Amygdala (tissue), 56 donors: ENCODE data around the gene TENT4A.

Experiments
- DNase-seq, 56 donors: peaks; one replicate each; lab custom pipeline; 2025; lab: John Stamatoyannopoulos, UW

TENT4A gene

GRCh38 chr5:6700074-6700684, 13.1 kb upstream of the TENT4A start:
- no peak for DNase-seq

- no peak for DNase-seq
These were observed 12.4 kb upstream of the TENT4A start for GRCh38 chr5:6700685-6701355.

- DNase-seq: no peak
These were observed 11.7 kb upstream of the TENT4A start for GRCh38 chr5:6701491-6701890.

GRCh38 chr5:6702633-6703032, 10.6 kb upstream of the TENT4A start:
- DNase-seq: no peak

GRCh38 chr5:6703806-6704205, 9.4 kb upstream of the TENT4A start:
- DNase-seq: no peak

GRCh38 chr5:6704361-6704851, 8.8 kb upstream of the TENT4A start:
- DNase-seq: no peak

- no peak for DNase-seq
These were observed 8.1 kb upstream of the TENT4A start for GRCh38 chr5:6705088-6705487.

- no peak for DNase-seq
These were observed 7.3 kb upstream of the TENT4A start for GRCh38 chr5:6705959-6706358.

- no peak for DNase-seq
These were observed 5.4 kb upstream of the TENT4A start for GRCh38 chr5:6707852-6708251.

GRCh38 chr5:6708814-6709213, 4.4 kb upstream of the TENT4A start:
- no peak for DNase-seq

GRCh38 chr5:6710070-6710469, 3.2 kb upstream of the TENT4A start:
- no peak for DNase-seq

- no peak for DNase-seq
These were observed 2.5 kb upstream of the TENT4A start for GRCh38 chr5:6710551-6711318.

GRCh38 chr5:6711409-6712141, 1.7 kb upstream of the TENT4A start:
- no peak for DNase-seq

- DNase-seq: peak in 24 of 56 donors; percentile 20 to 75 (median 49)
These were observed 1.1 kb upstream of the TENT4A start for GRCh38 chr5:6712142-6712576.

GRCh38 chr5:6712577-6713273, 507 bp upstream of the TENT4A start:
- peak in 55 of 56 donors; percentile 74 to 97 (median 92) for DNase-seq

GRCh38 chr5:6714226-6715041, 1.2 kb downstream of the TENT4A start:
- peak in 2 of 56 donors; percentile 38 to 49 for DNase-seq

- no peak for DNase-seq
These were observed 2.0 kb downstream of the TENT4A start for GRCh38 chr5:6715271-6715670.

GRCh38 chr5:6715758-6716628, 2.8 kb downstream of the TENT4A start:
- no peak for DNase-seq
